Stimulated activated CD4-positive, alpha-beta T cell treated with anti-CD3 and anti-CD28 coated beads, TNF-alpha, amount 100 ng/mL, for 24 hours (primary cell): Measurements from ENCODE around the gene UBE2D1.

ENCODE experiments used
- DNase-seq, 3 experiments: peaks; one replicate each; pipeline ENCODE4 v3.0.0-alpha.2; 2020; ENCODE audit warnings: low read depth in 3 of 3

Gene UBE2D1

GRCh38 chr10:58341422-58341821 is 6.6 kb downstream of the UBE2D1 start:
- no peak for DNase-seq

DNA sequence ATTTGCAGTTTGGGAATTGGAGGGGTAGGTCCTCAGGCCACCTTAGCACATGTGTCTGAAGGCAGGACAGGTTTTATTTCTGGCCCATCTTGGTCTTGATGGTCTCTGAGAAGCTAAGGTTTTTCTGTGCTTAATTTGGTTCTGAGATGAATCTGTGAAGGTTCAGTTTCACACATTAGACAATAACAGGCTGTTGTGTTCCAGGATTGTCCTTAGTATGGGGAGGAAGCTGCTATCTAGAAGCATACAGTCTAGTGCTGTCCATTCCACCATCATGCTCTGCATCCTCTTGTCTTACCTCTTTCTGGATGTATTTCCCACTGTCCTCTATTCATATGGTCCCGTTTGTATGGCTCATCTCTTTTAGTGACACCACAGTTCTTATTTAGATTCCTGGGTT is 7.1 kb downstream of the UBE2D1 start:
- no peak for DNase-seq

DNA sequence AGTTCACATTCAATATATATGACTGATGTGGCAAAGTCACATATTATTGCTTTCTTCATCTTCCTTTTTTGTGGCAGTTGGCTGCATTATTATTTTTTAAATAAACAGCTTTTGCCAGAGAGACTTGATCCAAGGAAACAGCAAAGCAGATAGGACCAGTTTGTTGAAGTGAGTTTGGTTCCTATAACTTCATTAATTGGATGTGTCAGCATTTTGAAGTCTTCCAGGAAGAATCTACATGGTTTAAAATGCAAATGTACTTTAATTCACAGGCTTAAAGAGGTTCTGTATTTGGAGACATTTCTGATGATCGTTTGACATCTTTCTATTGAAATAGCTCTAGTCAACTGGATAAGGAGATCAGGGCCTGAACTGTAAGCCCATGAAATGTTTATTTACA is 13.2 kb downstream of the UBE2D1 start:
- DNase-seq, result no peak

- DNase-seq, result no peak
Measured at GRCh38 chr10:58348571-58349033, 13.8 kb downstream of the UBE2D1 start.

GRCh38 chr10:58350023-58350422 is 15.2 kb downstream of the UBE2D1 start:
- no peak for DNase-seq

DNA sequence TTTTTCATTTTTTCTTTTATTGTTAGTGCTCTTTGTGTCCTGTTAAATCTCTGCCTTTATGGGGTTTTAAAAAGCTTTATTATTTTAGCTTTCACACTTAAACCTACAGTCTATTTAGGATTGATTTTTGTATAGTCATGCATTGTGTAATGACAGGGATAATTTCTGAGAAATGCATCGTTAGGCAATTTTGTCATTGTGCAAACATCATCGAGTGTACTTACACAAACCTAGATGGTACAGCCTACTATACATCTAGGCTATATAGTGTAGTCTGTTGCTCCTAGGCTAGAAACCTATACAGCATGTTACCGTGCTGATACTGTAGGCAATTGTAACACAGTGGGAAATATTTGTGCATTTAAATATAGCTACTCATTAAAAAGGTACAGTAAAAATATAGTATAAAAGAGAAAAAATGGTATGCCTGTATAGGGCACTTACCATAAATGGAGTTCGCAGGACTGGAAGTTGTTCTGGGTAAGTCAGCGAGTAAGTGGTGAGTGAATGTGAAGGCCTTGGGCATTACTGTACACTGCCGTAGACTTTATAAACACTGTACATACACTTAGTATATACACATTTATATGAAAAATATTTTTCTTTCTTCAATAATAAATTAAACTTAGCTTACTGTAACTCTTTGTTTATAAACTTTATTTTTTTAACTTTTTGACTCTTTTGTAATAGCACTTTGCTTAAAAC is 16.0 kb downstream of the UBE2D1 start:
- DNase-seq, result no peak

DNA sequence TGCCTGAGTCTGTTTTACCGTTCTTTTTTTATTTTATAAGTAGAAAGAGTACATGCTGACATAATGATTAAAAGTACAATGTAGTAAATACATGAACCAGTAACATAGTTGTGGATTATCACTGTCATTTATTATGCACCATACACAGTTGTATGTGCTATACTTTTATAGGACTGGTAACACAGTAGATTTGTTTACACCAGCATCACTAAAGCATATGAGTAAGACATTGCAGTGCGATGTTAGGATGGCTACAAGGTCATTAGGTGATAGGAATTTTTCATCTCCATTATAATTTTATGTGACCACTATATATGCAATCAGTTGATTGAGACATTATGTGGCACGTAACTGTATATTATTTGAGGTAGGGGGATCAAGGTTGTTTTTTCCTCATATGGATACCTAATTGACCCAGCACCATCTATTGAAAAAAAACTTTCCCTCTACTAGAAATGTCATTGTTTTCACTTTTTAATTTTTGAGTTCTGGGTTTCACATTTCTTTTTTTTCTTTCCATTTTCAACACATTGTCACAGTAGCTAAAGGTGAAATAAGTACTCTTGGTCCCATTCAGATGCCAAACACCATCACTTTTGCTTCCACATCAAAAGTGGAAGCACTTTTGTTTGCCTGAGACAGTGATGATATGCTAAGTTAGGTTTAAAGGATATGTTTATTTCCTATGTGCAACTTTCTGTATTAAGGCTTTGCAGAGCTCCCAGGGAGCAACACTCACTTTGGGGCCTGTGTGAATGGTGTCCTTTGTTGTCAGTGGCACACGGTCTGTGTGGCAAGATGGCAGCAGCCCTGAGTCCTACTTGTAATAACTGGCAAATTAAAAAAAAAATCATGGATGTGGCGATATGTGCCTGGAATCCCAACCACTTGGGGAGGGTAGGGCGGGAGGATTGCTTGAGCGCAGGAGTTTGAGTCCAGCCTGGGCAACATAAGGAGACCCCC is 17.1 kb downstream of the UBE2D1 start:
- DNase-seq, result no peak

DNA sequence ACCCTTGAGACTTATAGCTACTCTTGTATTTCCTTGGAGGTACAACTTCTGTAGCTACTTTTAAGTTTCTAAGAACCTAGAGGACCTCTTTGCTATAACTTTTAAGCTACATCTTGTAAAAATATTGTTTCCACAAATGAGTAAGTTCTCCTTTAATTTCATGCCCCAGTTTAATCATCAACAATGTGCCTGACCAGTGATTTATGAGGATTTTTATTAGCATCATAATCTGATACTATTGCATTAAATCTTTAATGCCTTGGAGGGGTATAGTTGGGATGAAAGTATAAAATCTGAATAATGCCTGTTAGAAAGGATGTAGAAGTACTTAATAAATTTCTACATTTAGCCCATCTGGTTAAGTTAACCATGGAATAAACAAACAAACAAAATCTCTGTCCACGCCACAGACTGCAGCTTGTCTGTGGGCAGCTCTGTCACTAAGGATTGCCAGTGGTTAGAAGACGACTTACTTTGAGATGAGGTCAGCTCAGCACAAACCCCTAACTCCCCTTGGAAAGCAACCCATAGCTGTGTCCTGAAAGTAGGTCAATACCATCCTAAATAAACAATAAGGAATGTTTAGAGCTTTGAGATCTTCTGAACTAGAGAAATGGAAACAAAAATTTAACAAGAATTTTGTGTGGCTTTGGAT is 18.3 kb downstream of the UBE2D1 start:
- DNase-seq, result no peak

DNA sequence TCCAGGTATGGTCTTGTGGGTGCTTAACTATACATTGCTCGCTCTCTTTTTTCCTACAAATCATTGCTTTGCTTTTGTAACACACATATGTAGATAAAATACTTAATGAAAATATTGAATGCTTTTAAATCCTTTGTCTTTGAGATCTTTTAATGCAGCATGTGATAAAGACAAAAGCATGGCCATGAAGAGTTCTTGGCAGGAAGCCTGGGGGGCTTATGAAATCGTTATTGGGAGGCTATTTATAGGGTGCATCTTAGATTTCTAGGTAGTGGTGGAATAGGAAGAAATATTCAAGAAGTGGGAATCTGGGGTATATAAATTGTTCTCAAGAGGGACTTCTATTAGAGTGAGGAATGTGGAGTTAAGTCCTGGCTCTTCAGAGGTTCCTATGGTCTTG is 21.9 kb downstream of the UBE2D1 start:
- no peak for DNase-seq

GRCh38 chr10:58358314-58358933 is 23.6 kb downstream of the UBE2D1 start:
- no peak for DNase-seq

DNA sequence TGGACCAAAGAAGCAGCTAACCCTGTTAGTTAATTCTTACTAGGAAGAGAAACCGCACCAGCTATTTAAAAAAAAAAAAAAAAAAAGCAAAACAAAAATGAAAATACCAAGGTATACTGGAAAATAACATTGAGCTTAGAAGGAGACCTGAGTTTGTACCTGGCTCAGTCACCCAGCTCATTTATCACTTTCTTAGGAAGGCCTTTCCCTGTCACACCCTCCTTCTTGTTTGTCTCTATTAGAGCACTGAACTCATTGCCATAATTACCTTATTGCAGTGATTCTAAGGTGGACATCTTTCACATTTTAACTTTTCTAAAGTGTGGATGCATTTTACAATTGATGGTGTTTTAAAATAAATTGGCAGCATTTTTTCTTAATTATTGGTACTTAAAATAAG is 24.1 kb downstream of the UBE2D1 start:
- DNase-seq, result no peak

DNA sequence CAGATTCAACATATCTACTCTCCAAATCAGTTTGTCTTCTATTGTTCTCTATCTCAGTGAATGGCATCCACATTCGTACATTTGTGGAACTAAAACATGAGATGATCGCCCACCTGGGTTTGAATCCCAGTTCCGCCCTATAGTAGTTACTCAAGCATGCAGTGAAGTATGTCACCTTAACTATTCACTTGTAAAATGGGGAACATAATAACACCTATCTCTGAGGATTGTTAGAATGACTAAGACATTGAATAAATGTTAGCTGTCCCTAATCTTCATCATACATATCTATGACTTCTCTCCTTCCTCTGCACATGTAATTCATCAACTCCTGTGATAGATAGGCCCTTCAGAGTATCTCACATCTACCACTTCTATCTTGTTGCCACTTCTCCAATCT is 24.7 kb downstream of the UBE2D1 start:
- DNase-seq, result no peak

DNA sequence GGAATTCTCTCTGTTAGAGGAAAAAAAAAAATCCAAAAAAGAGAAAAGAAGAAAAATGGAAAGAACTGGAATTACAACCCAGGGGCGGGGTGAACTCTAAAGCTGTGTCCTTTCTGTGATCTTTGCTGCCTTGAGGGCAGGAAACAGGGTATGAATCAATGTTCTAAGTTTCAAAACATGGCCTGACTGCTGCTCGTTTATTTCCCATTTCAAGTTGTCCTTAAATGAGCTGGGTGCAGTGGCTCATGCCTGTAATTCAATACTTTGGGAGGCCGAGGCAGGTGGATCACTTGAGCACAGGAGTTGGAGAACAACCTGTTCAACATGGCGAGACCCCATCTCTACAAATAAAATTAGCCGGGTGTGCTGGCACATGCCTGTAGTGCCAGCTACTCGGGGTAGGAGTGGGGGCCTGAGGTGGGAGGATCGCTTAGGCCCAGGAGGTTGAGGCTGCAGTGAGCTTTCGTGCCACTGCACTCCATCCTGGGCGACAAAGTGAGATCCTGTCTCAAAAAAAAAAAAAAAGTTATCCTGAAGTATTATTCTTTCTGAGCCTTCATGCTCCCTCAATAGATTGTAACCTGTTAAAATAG is 25.7 kb downstream of the UBE2D1 start:
- DNase-seq, result no peak

DNA sequence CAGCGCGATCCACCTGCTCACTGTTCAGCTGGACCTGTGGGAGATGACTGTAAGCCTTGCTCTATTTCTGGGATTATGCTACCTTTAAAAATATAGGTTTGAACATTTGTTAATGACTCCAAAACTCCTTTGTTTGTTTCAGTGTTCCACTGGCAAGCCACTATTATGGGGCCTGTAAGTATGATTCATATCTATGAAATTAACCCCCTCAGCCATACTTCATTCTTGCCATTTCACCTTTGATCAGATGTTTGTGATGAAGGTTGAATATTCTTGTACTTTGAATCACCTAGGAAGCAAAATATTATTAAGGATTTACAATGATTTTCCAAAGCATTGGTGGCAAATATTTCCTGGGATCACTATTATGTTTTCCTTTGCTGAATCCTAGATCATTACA is 26.5 kb downstream of the UBE2D1 start:
- no peak for DNase-seq

GRCh38 chr10:58362027-58362789 is 27.4 kb downstream of the UBE2D1 start:
- no peak for DNase-seq

DNA sequence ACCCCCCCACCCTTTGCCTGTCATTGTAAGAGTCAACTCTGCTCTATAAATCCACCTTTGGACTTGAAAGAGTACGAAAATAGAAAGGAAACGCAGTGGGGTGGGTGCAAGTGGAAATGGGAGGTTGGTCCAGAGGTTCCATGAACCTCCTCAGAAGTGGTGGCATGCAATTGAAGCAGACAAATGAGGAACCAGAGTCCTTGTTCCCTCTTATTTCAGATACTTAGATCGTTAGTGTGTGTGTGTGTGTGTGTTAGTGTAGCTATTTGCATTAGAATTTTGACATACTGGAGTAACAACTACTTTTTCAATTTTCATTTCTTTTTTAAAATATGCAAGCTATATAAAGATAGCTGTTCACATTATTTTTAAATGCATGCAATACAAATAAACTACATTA is 32.3 kb downstream of the UBE2D1 start:
- DNase-seq, result no peak

DNA sequence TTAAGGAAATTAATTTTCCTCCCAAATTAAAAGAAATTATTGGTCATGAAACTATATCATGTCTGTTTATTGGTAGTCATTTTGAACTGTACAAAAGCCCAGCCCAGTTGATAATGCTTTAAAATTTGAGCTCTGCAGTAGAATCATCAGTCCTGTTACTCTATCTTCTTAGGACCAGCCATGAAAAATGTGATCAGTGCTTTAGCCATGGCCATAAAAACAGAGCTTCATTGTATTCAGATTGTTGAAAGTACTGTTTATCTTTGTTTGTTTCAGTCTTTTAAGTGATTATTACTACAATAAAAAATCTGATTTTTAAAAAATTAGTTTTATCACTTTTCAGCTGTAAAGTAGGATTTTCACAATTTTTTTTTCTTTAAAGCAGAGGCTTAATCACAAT is 36.7 kb downstream of the UBE2D1 start:
- no peak for DNase-seq

DNA sequence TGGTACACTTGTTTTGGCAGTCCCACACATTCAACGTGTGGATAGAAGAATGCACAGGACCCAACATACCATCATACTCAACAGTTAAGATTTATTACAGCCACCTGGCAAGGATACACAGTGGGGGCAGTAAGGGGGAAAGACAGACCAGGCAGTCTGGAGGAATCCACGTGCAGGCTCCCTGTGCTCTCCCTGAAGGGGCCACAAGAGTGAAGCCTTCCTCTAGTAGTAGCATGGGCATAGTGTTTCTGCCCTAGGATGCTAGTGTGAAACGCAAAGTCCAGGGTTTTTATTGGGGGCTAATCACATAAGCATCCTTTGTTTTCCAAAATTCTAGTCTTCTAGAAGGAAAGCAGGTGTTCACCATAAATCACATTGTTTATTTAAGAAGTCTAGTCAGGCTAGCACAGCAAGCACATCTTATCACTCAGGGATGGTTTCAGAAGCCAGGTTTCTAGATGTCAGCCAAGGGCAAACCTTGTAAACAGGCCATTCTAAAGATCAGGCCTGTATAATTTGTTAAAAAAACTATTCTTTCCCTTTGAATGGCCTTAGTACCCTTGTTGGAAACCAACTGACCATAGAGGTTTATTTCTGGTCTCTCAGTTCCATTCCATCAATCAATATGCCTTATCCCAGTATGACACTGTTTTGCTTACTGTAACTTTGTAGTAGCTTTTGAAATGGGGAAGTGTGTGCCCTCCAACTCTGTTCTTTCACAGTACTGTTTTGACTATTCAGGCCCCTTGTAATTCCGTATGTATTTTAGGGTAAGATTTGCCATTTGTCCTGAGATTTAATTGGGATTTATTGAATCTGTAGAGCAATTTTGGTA is 38.0 kb downstream of the UBE2D1 start:
- no peak for DNase-seq

GRCh38 chr10:58373442-58373827 is 38.6 kb downstream of the UBE2D1 start:
- no peak for DNase-seq

- no peak for DNase-seq
Measured at GRCh38 chr10:58382489-58382995, 47.7 kb downstream of the UBE2D1 start.
